ENCODE measurements around the gene POMP.

Gene POMP

DNA sequence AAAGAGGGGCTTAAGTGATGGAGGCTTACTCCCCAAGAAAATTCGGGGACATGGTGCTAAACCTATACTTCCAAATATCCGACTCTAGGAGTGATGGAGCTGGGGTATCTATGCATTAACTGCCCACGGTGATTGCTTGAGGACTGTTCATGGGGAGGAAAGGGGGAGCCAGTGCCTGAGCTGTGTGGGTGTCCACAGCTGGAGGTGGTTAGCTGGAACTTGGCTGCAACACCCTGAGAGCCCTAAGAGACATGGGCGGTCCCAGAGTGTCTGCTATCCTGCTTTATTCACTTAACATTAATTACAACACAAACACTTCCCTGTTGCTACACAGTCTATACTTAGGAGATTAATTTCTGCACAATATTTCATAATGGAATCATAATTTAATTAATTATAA, 28.1 kb upstream of the POMP start:
- Histone ChIP-seq H3K36me3 (no peaks in the 10 kb centered on the region), H3K27ac (no peak overlapping the region), H3K4me3 (no peak overlapping the region), H3K4me1 (no peaks in the 10 kb centered on the region), H3K9me3 (no peaks in the 10 kb centered on the region), H3K27me3 (no peaks in the 10 kb centered on the region)
- DNase-seq, result no peak
- TF ChIP-seq, protein P1, sequence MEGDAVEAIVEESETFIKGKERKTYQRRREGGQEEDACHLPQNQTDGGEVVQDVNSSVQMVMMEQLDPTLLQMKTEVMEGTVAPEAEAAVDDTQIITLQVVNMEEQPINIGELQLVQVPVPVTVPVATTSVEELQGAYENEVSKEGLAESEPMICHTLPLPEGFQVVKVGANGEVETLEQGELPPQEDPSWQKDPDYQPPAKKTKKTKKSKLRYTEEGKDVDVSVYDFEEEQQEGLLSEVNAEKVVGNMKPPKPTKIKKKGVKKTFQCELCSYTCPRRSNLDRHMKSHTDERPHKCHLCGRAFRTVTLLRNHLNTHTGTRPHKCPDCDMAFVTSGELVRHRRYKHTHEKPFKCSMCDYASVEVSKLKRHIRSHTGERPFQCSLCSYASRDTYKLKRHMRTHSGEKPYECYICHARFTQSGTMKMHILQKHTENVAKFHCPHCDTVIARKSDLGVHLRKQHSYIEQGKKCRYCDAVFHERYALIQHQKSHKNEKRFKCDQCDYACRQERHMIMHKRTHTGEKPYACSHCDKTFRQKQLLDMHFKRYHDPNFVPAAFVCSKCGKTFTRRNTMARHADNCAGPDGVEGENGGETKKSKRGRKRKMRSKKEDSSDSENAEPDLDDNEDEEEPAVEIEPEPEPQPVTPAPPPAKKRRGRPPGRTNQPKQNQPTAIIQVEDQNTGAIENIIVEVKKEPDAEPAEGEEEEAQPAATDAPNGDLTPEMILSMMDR (IDR thresholded peaks at IDR 0.05), result no peak
- intact Hi-C loops (cut with DNase I; ENCODE audit: low total_unique reads), result loop anchor here (5.0 kb wide), 1 partner anchor 314 kb away; no protein-coding TSS in a partner anchor

DNA sequence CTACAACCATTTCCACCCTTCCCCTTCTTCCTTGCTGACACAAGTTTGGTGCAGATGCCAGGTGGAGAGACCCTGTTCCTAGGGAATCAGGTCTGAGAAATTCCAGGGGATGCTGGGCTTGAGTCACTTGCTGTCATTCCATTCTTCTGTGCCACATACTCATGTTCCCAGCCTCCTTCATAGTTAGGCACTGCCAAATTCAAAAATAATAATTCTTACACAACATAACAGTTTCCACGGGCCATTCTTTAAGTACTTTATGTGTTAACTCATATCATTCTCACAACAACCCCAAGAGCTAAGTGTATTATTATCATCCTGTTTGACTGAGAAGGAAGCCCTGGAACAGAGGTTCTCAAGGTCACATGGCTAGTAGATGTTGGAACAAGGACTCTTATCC, 27.1 kb upstream of the POMP start:
- TF ChIP-seq, protein P1 (IDR thresholded peaks at IDR 0.05), result no peak
- H3K4me1 ChIP-seq, result no peaks in the 10 kb centered on the region
- intact Hi-C loops (cut with DNase I; ENCODE audit: low total_unique reads), result loop anchor here (5.0 kb wide), 1 partner anchor 314 kb away; no protein-coding TSS in a partner anchor
- DNase-seq, result no peak
- no peak overlapping the region for H3K4me3 ChIP-seq
- H3K36me3 ChIP-seq, result no peaks in the 10 kb centered on the region
- H3K9me3 ChIP-seq, result no peaks in the 10 kb centered on the region
- H3K27me3 ChIP-seq, result no peaks in the 10 kb centered on the region
- no peak overlapping the region for H3K27ac ChIP-seq

DNA sequence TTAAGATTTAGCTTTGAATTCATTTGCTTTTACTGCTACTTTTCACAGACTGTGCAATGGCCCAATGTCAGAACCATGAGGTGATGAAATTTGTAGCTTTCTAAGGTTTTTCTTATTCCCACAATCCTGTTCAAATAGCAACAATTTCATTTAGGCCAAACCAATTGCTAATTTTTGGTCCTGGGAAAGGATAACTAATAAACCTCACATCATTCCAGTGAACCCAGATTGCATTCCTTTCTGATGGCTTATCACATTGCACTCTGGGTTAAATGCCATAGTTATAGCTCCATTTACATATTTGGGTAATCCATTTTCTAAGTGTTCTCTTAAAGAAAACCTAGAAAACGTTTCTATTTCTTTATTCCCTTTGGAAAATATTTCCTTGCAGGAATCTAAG, 22.9 kb upstream of the POMP start:
- no peak for DNase-seq
- no peaks in the 10 kb centered on the region for H3K9me3 ChIP-seq
- peaks cover 0 to 16% (median 2%) of the 10 kb centered on the region in 4 donors for H3K4me1 ChIP-seq
- no peak overlapping the region for H3K27ac ChIP-seq
- no peaks in the 10 kb centered on the region for H3K27me3 ChIP-seq
- H3K36me3 ChIP-seq, result no peaks in the 10 kb centered on the region
- H3K4me3 ChIP-seq, result no peak overlapping the region
- intact Hi-C loops (cut with DNase I; ENCODE audit: low total_unique reads), result no loop called here
- TF ChIP-seq, protein P1 (IDR thresholded peaks at IDR 0.05), result no peak

DNA sequence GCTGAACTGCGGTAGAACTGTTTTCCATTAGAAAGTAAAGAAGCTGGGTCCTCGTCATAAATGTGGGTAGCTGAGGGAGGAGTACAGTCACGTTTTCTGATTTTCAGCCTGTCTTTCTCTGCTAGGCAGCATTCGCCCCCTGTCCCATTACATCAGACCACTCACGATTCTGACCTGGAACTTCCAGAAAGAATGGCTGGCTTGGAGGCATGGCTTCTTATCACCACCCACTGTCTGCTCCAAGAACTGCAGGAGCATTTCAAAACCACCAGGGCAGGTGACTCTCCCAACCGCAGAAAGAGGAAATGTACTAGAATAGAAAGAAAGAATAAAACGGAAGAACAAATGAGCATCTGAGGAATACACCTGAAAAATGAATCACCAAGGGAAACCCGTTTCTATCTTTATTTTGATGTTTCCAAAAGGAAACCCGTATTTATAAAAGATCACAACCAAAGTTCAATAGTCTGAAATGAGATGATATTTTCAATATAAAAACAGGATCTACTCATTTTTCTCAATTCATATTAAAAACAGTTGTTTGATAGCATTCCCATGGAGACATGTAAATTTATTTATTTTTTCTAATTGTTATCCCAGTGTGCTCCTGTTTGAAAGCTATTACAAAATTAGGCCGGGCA, 22.1 kb upstream of the POMP start:
- no peaks in the 10 kb centered on the region for H3K36me3 ChIP-seq
- no peaks in the 10 kb centered on the region for H3K27me3 ChIP-seq
- no peak overlapping the region for H3K27ac ChIP-seq
- no peak overlapping the region for H3K4me3 ChIP-seq
- intact Hi-C loops (cut with DNase I; ENCODE audit: low total_unique reads), result no loop called here
- peak in 1 of 2 donors; percentile 33 for DNase-seq
- no peaks in the 10 kb centered on the region for H3K9me3 ChIP-seq
- H3K4me1 ChIP-seq, result peaks cover 0 to 23% (median 5%) of the 10 kb centered on the region in 4 donors
- TF ChIP-seq, protein P1 (IDR thresholded peaks at IDR 0.05), result peak; percentile 54 to 56

- H3K27ac ChIP-seq, result no peak overlapping the region
- intact Hi-C loops (cut with DNase I; ENCODE audit: low total_unique reads), result no loop called here
- H3K36me3 ChIP-seq, result no peaks in the 10 kb centered on the region
- TF ChIP-seq, protein P1 (IDR thresholded peaks at IDR 0.05), result no peak
- H3K27me3 ChIP-seq, result no peaks in the 10 kb centered on the region
- DNase-seq, result no peak
- H3K4me1 ChIP-seq, result peaks cover 0 to 23% (median 5%) of the 10 kb centered on the region in 4 donors
- no peak overlapping the region for H3K4me3 ChIP-seq
- H3K9me3 ChIP-seq, result no peaks in the 10 kb centered on the region
Observed at GRCh38 chr13:28637714-28638355, 21.1 kb upstream of the POMP start.
